WTC11 (cell line): ENCODE results near the gene GAGE12J. TPM values are rescaled to one million over a fixed set of nuclear protein-coding genes. Genes with fewer than 3 reads are reported as not detected.
A peak's percentile ranks its signal among the peaks of the same experiment; 100 is the strongest.

Experiments used
- ATAC-seq: fragments of 200-7000 bp; cut with Tn5 transposase; 2 replicates; pipeline ENCODE4 v1.10.0; 2021; ENCODE audit warnings: mild to moderate bottlenecking, moderate library complexity
- CTCF ChIA-PET: fragments of 300-600 bp; sonication (Branson Sonifier 250); formaldehyde crosslinking; loops from one replicate; lab custom pipeline; 2021; ENCODE audit warnings: antibody characterized with exemption; lab: Charles Lee
- POLR2A ChIA-PET: fragments of 350-600 bp; sonication (Branson Sonifier 250); formaldehyde crosslinking; loops from one replicate; lab custom pipeline; 2021; ENCODE audit warnings: antibody characterized with exemption; lab: Charles Lee
- DNase-seq: peaks from one replicate; pipeline ENCODE4 v3.0.0; 2021; ENCODE audit warnings: low spot score
- H3K27ac Mint-ChIP-seq: 2 replicates; pipeline ENCODE4 v1.8.0; 2021; ENCODE audit warnings: mixed read lengths
- H3K27me3 Mint-ChIP-seq: 2 replicates; pipeline ENCODE4 v1.8.0; 2021; ENCODE audit warnings: low read depth, mild to moderate bottlenecking, moderate library complexity, mixed read lengths
- H3K36me3 Mint-ChIP-seq: 2 replicates; pipeline ENCODE4 v1.8.0; 2021; ENCODE audit warnings: mixed read lengths
- H3K4me1 Mint-ChIP-seq: 2 replicates; pipeline ENCODE4 v1.8.0; 2022; ENCODE audit warnings: mixed read lengths
- H3K4me3 Mint-ChIP-seq: 2 replicates; pipeline ENCODE4 v1.8.0; 2021; ENCODE audit warnings: mild to moderate bottlenecking, moderate library complexity, mixed read lengths
- H3K9me3 Mint-ChIP-seq: 2 replicates; pipeline ENCODE4 v1.8.0; 2021; ENCODE audit warnings: mixed read lengths
- ARID4B ChIP-seq: sonication (generic); formaldehyde crosslinking; IDR thresholded peaks from 2 replicates; pipeline ENCODE4 v1.8.0; 2023; ENCODE audit warnings: missing genetic modification reagents, mild to moderate bottlenecking, borderline replicate concordance
- ATF1 ChIP-seq: sonication (generic); formaldehyde crosslinking; IDR thresholded peaks from 2 replicates; pipeline ENCODE4 v1.8.1; 2023; ENCODE audit warnings: mild to moderate bottlenecking, moderate library complexity, missing genetic modification reagents
- CBFB ChIP-seq: sonication (generic); formaldehyde crosslinking; IDR thresholded peaks from 2 replicates; pipeline ENCODE4 v1.8.1; 2022; ENCODE audit warnings: mild to moderate bottlenecking, low read depth, missing genetic modification reagents
- EMX1 ChIP-seq: fragments of 250-450 bp; sonication (Bioruptor Pico); IDR thresholded peaks from 2 replicates; pipeline ENCODE4 v1.8.0; 2021; ENCODE audit warnings: mild to moderate bottlenecking
- FOXP1 ChIP-seq: sonication (generic); formaldehyde crosslinking; IDR thresholded peaks from 2 replicates; pipeline ENCODE4 v1.8.0; 2022; ENCODE audit warnings: missing genetic modification reagents, mild to moderate bottlenecking, moderate library complexity, borderline replicate concordance
- RORB ChIP-seq: fragments of 250-450 bp; sonication (Bioruptor Pico); IDR thresholded peaks from 2 replicates; pipeline ENCODE4 v1.9.0; 2021; ENCODE audit warnings: mild to moderate bottlenecking
- ZNF219 ChIP-seq: sonication (generic); formaldehyde crosslinking; IDR thresholded peaks from 2 replicates; pipeline ENCODE4 v1.8.0; 2023; ENCODE audit warnings: missing genetic modification reagents, mild to moderate bottlenecking, borderline replicate concordance
- ZSCAN18 ChIP-seq: fragments of 250-450 bp; sonication (Bioruptor Pico); IDR thresholded peaks from 2 replicates; pipeline ENCODE4 v2.1.2; 2022; ENCODE audit warnings: mild to moderate bottlenecking, moderate library complexity
- total RNA-seq: library from RNA; stranded (reverse); gene quantifications from 3 replicates; pipeline ENCODE4 v1.2.3, GENCODE V29; 2021
- TF ChIP-seq, protein P1 (sequence below): sonication (generic); formaldehyde crosslinking; IDR thresholded peaks from 2 replicates; pipeline ENCODE4 v1.8.1; 2022; ENCODE audit warnings: missing genetic modification reagents, borderline replicate concordance
- TF ChIP-seq, protein P2 (sequence below): sonication (generic); formaldehyde crosslinking; IDR thresholded peaks from 2 replicates; pipeline ENCODE4 v1.8.0; 2022; ENCODE audit warnings: mild to moderate bottlenecking, missing genetic modification reagents
- TF ChIP-seq, protein P3 (sequence below): sonication (generic); formaldehyde crosslinking; IDR thresholded peaks from 2 replicates; pipeline ENCODE4 v1.8.1; 2022; ENCODE audit warnings: low read depth, missing genetic modification reagents, borderline replicate concordance
- TF ChIP-seq, protein P4 (sequence below): sonication (generic); formaldehyde crosslinking; conservative IDR thresholded peaks from 2 replicates; pipeline ENCODE4 v1.8.1; 2022; ENCODE audit warnings: mild to moderate bottlenecking, missing genetic modification reagents

The GAGE12J gene
- total RNA-seq, 1 experiment from 2014 or later, result not detected

GRCh38 chrX:49276671-49277534 lies 44.9 kb upstream of the GAGE12J start:
- peaks cover 2% of the 10 kb centered on the region; the same call in 1 of the 2 replicates for H3K36me3 Mint-ChIP-seq
- no peak for ATAC-seq

More at GRCh38 chrX:49276671-49277534, 44.9 kb upstream of the GAGE12J start:
- Mint-ChIP-seq H3K9me3 (no peaks in the 10 kb centered on the region), H3K4me1 (peaks cover 13% of the 10 kb centered on the region), H3K27me3 (no peaks in the 10 kb centered on the region), H3K27ac (peak overlapping the region; percentile 34), H3K4me3 (no peak overlapping the region)
- ChIA-PET POLR2A (no interaction called here), CTCF (no interaction called here)
- TF ChIP-seq FOXP1 (CRISPR knock-in tag) (no peak), RORB (no peak), CBFB (no peak), ZNF219 (CRISPR knock-in tag) (no peak), EMX1 (no peak), ATF1 (no peak), ZSCAN18 (CRISPR knock-in tag) (no peak), ARID4B (CRISPR knock-in tag) (no peak)
- TF ChIP-seq, protein P1, sequence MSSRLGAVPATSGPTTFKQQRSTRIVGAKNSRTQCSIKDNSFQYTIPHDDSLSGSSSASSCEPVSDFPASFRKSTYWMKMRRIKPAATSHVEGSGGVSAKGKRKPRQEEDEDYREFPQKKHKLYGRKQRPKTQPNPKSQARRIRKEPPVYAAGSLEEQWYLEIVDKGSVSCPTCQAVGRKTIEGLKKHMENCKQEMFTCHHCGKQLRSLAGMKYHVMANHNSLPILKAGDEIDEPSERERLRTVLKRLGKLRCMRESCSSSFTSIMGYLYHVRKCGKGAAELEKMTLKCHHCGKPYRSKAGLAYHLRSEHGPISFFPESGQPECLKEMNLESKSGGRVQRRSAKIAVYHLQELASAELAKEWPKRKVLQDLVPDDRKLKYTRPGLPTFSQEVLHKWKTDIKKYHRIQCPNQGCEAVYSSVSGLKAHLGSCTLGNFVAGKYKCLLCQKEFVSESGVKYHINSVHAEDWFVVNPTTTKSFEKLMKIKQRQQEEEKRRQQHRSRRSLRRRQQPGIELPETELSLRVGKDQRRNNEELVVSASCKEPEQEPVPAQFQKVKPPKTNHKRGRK (CRISPR knock-in tag), result no peak
- TF ChIP-seq, protein P2, sequence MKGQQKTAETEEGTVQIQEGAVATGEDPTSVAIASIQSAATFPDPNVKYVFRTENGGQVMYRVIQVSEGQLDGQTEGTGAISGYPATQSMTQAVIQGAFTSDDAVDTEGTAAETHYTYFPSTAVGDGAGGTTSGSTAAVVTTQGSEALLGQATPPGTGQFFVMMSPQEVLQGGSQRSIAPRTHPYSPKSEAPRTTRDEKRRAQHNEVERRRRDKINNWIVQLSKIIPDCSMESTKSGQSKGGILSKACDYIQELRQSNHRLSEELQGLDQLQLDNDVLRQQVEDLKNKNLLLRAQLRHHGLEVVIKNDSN (CRISPR knock-in tag), result no peak
- TF ChIP-seq, protein P3, sequence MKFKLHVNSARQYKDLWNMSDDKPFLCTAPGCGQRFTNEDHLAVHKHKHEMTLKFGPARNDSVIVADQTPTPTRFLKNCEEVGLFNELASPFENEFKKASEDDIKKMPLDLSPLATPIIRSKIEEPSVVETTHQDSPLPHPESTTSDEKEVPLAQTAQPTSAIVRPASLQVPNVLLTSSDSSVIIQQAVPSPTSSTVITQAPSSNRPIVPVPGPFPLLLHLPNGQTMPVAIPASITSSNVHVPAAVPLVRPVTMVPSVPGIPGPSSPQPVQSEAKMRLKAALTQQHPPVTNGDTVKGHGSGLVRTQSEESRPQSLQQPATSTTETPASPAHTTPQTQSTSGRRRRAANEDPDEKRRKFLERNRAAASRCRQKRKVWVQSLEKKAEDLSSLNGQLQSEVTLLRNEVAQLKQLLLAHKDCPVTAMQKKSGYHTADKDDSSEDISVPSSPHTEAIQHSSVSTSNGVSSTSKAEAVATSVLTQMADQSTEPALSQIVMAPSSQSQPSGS, result no peak
- TF ChIP-seq, protein P4, sequence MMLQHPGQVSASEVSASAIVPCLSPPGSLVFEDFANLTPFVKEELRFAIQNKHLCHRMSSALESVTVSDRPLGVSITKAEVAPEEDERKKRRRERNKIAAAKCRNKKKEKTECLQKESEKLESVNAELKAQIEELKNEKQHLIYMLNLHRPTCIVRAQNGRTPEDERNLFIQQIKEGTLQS, result no peak
- DNase-seq, result no peak
